Liver (tissue), 9 donors: ENCODE measurements around the gene VGLL2. TPM values are rescaled to one million over a fixed set of nuclear protein-coding genes. Genes with fewer than 3 reads are reported as not detected.

Experiments
- DNase-seq: peaks from one replicate; pipeline ENCODE4 v3.0.0-alpha.2; 2017; ENCODE audit warnings: low spot score
- H3K27ac ChIP-seq, 2 donors: one replicate each; pipeline ENCODE4 v1.7.0; 2013; ENCODE audit warnings: inconsistent platforms in 2 of 2, low read length in 2 of 2, control low read depth in 1 of 2, low read depth in 1 of 2, mild to moderate bottlenecking in 1 of 2
- H3K27me3 ChIP-seq, 4 donors: one replicate each; pipeline versions ENCODE4 v1.6.1 to v1.7.0; 2013; ENCODE audit warnings: low read length in 3 of 4, inconsistent platforms in 1 of 4, mild to moderate bottlenecking in 1 of 4, moderate library complexity in 1 of 4; ENCODE audit not compliant: control insufficient read depth in 4 of 4, insufficient read depth in 4 of 4
- H3K36me3 ChIP-seq, 4 donors: one replicate each; pipeline versions ENCODE4 v1.6.1 to v1.7.0; 2013; ENCODE audit warnings: low read length in 3 of 4, mild to moderate bottlenecking in 3 of 4, low read depth in 1 of 4, moderate library complexity in 1 of 4; ENCODE audit not compliant: control insufficient read depth in 4 of 4, insufficient read depth in 3 of 4
- H3K4me1 ChIP-seq, 4 donors: one replicate each; pipeline versions ENCODE4 v1.6.1 to v1.7.0; 2013; ENCODE audit warnings: low read length in 3 of 4, mild to moderate bottlenecking in 3 of 4, moderate library complexity in 1 of 4; ENCODE audit not compliant: control insufficient read depth in 4 of 4, insufficient read depth in 4 of 4
- H3K4me3 ChIP-seq, 3 donors: one replicate each; pipeline versions ENCODE4 v1.6.1 to v1.7.0; 2013; ENCODE audit warnings: low read length in 3 of 3, control low read depth in 1 of 3, low read depth in 1 of 3, mild to moderate bottlenecking in 1 of 3
- H3K9ac ChIP-seq, 2 donors: one replicate each; pipeline ENCODE4 v1.7.0; 2013; ENCODE audit warnings: low read length in 2 of 2, mild to moderate bottlenecking in 2 of 2, moderate library complexity in 2 of 2, control low read depth in 1 of 2, low read depth in 1 of 2
- H3K9me3 ChIP-seq, 4 donors: one replicate each; pipeline versions ENCODE4 v1.6.1 to v1.7.0; 2013; ENCODE audit warnings: low read length in 3 of 4; ENCODE audit not compliant: control insufficient read depth in 4 of 4
- ATF3 ChIP-seq: IDR thresholded peaks from 2 replicates; pipeline ENCODE4 v1.6.1; 2016; ENCODE audit warnings: antibody characterized with exemption
- CTCF ChIP-seq: fragments of 150-350 bp; IDR thresholded peaks from 2 replicates; pipeline ENCODE4 v1.5.1; 2017; ENCODE audit warnings: improper control_type of control experiment, low read depth, low read length; ENCODE audit not compliant: missing input control
- EGR1 ChIP-seq, 2 donors: IDR thresholded peaks; 2 replicates each; pipeline ENCODE4 v1.6.1; 2016 to 2018; ENCODE audit warnings: antibody characterized with exemption in 2 of 2, low read depth in 2 of 2
- FOXA1 ChIP-seq: IDR thresholded peaks from 2 replicates; pipeline ENCODE4 v1.6.1; 2016; ENCODE audit warnings: antibody characterized with exemption
- FOXA2 ChIP-seq: IDR thresholded peaks from 2 replicates; pipeline ENCODE4 v1.6.1; 2016; ENCODE audit warnings: antibody characterized with exemption
- GABPA ChIP-seq, 2 donors: IDR thresholded peaks in 1 of 2; conservative IDR thresholded peaks in 1 of 2; 2 replicates each; pipeline ENCODE4 v1.6.1; 2016; ENCODE audit warnings: antibody characterized with exemption in 2 of 2, mild to moderate bottlenecking in 1 of 2, moderate library complexity in 1 of 2
- HNF4A ChIP-seq, 2 donors: conservative IDR thresholded peaks; 2 replicates each; pipeline ENCODE4 v1.6.1; 2016; ENCODE audit warnings: antibody characterized with exemption in 2 of 2, mild to moderate bottlenecking in 2 of 2
- HNF4G ChIP-seq: IDR thresholded peaks from 2 replicates; pipeline ENCODE4 v1.6.1; 2016; ENCODE audit warnings: antibody characterized with exemption
- JUND ChIP-seq, 2 donors: IDR thresholded peaks; 2 replicates each; pipeline ENCODE4 v1.6.1; 2016; ENCODE audit warnings: antibody characterized with exemption in 2 of 2
- MAX ChIP-seq: IDR thresholded peaks from 2 replicates; pipeline ENCODE4 v1.6.1; 2016; ENCODE audit warnings: antibody characterized with exemption
- NR2F2 ChIP-seq: IDR thresholded peaks from 2 replicates; pipeline ENCODE4 v1.6.1; 2016; ENCODE audit warnings: antibody characterized with exemption
- RAD21 ChIP-seq, 2 donors: IDR thresholded peaks; 2 replicates each; pipeline ENCODE4 v1.6.1; 2016; ENCODE audit warnings: antibody characterized with exemption in 2 of 2, mild to moderate bottlenecking in 2 of 2
- SP1 ChIP-seq: IDR thresholded peaks from 2 replicates; pipeline ENCODE4 v1.6.1; 2018; ENCODE audit warnings: antibody characterized with exemption, mild to moderate bottlenecking
- TAF1 ChIP-seq: conservative IDR thresholded peaks from 2 replicates; pipeline ENCODE4 v1.6.1; 2016; ENCODE audit warnings: antibody characterized with exemption, mild to moderate bottlenecking
- YY1 ChIP-seq: IDR thresholded peaks from 2 replicates; pipeline ENCODE4 v1.6.1; 2016; ENCODE audit warnings: antibody characterized with exemption, mild to moderate bottlenecking
- WGBS: extraction: QIAGEN DNeasy Blood & Tissue Kit; methylation state at CpG from one replicate; pipeline ENCODE4 v1.1.7; 2013; 5-methylcytosine and 5-hydroxymethylcytosine counted together
- polyA plus RNA-seq, 2 donors: library from polyadenylated mRNA; stranded (reverse) in 1 of 2; unstranded in 1 of 2; fragments of 200-250 nt in 1 of 2; fragments of >200 nt in 1 of 2; fragmentation: Nextera tagmentation in 1 of 2; extraction: Ambion mirVana in 1 of 2; gene quantifications; one replicate each; pipeline versions ENCODE4 v1.2.1 to v1.2.3, GENCODE V29; 2013 to 2015
- total RNA-seq, 2 donors: library from RNA; depleted of rRNA; stranded (reverse); fragments of >200 nt; gene quantifications; one replicate each; pipeline ENCODE4 v1.2.3, GENCODE V29; 2014
- donor health status: healthy.
- donor health status: healthy.
- donor health status: healthy.
- donor health status: healthy.
- donor health status: healthy.

Gene VGLL2
- total and polyA plus RNA-seq, 4 donors: not detected

GRCh38 chr6:117270843-117271507, 5.6 kb downstream of the VGLL2 start:
- TF ChIP-seq TAF1: no peak
- no peak for TF ChIP-seq NR2F2
- TF ChIP-seq GABPA (IDR thresholded peaks at IDR 0.05 in 1 of 2, conservative IDR thresholded peaks at IDR 0.05 in 1 of 2): no peak
- no peak for TF ChIP-seq CTCF
- no peak for TF ChIP-seq ATF3
- no peak for TF ChIP-seq RAD21 (IDR thresholded peaks at IDR 0.05)
- TF ChIP-seq EGR1 (IDR thresholded peaks at IDR 0.05; ENCODE audit: low read depth in 2 of 2): no peak
- no peak for TF ChIP-seq SP1
- no peak for TF ChIP-seq HNF4G
- TF ChIP-seq YY1: no peak
- no peak for TF ChIP-seq FOXA1
- no peak for DNase-seq
- Histone ChIP-seq H3K9me3 (no peaks in the 10 kb centered on the region), H3K27me3 (peaks cover 10 to 27% (median 19%) of the 10 kb centered on the region in 4 donors), H3K27ac (no peak overlapping the region), H3K4me1 (peaks cover 8 to 19% (median 14%) of the 10 kb centered on the region in 4 donors), H3K4me3 (peak overlapping the region in 1 of 3 donors; percentile 34), H3K9ac (no peak overlapping the region), H3K36me3 (no peaks in the 10 kb centered on the region)
- 5% methylated on average over 48 of the region's 48 CpGs for WGBS

GRCh38 chr6:117272032-117272866, 6.9 kb downstream of the VGLL2 start:
- Histone ChIP-seq H3K4me1 (peaks cover 6 to 13% (median 11%) of the 10 kb centered on the region in 4 donors), H3K9ac (no peak overlapping the region), H3K27ac (no peak overlapping the region), H3K4me3 (no peak overlapping the region), H3K36me3 (no peaks in the 10 kb centered on the region), H3K9me3 (no peaks in the 10 kb centered on the region), H3K27me3 (peaks cover 7 to 24% (median 18%) of the 10 kb centered on the region in 4 donors)
- TF ChIP-seq HNF4G: no peak
- TF ChIP-seq MAX: no peak
- no peak for TF ChIP-seq NR2F2
- no peak for TF ChIP-seq FOXA2
- no peak for TF ChIP-seq RAD21 (IDR thresholded peaks at IDR 0.05)
- TF ChIP-seq YY1: no peak
- no peak for TF ChIP-seq ATF3
- TF ChIP-seq HNF4A (conservative IDR thresholded peaks at IDR 0.05): no peak
- no peak for TF ChIP-seq TAF1
- no peak for TF ChIP-seq GABPA (IDR thresholded peaks at IDR 0.05 in 1 of 2, conservative IDR thresholded peaks at IDR 0.05 in 1 of 2)
- TF ChIP-seq EGR1 (IDR thresholded peaks at IDR 0.05; ENCODE audit: low read depth in 2 of 2): no peak
- TF ChIP-seq JUND (IDR thresholded peaks at IDR 0.05): no peak
- no peak for TF ChIP-seq SP1
- TF ChIP-seq CTCF: no peak
- WGBS: 17% methylated on average over 8 of the region's 8 CpGs
- no peak for DNase-seq
